ENCODE data around the gene IL17B.

The IL17B gene

GRCh38 chr5:149415066-149415967 is 36.2 kb upstream of the IL17B start:
- DNase-seq (ENCODE audit: low read depth in 4 of 4, low spot score in 1 of 4), result no peak

DNA sequence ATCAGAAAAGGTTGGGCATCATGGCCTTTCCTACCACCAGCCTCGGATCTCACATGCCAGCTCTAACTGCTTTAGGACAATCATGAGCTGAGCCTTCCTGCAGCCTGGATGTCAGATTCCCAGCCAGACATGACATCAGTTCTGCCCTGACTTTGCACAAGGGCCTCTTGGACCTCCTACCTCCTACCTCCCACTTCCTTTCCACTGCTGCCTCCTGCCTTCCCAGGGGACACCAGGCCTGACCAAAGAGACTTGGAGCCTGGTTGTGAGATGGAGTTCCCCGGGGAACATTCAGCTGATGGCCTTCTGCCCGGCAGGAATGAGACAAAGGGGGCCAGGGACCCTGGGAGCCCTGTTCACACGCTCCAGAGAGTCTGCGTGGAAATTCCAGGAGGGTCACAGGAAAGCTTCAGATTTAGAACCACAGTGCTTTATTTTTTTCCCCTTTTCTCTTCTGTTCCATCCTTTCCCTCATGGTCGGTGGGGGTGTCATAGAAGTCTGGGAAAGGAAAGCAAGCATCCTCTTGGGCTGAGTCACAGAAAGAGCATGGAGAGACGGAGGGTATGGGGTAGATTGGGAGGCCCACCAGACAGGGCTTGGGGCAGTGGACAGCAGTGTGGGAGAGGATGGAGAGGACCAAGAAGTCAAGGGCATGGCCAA is 35.4 kb upstream of the IL17B start:
- no peak for DNase-seq (ENCODE audit: low read depth in 4 of 4, low spot score in 1 of 4)

DNA sequence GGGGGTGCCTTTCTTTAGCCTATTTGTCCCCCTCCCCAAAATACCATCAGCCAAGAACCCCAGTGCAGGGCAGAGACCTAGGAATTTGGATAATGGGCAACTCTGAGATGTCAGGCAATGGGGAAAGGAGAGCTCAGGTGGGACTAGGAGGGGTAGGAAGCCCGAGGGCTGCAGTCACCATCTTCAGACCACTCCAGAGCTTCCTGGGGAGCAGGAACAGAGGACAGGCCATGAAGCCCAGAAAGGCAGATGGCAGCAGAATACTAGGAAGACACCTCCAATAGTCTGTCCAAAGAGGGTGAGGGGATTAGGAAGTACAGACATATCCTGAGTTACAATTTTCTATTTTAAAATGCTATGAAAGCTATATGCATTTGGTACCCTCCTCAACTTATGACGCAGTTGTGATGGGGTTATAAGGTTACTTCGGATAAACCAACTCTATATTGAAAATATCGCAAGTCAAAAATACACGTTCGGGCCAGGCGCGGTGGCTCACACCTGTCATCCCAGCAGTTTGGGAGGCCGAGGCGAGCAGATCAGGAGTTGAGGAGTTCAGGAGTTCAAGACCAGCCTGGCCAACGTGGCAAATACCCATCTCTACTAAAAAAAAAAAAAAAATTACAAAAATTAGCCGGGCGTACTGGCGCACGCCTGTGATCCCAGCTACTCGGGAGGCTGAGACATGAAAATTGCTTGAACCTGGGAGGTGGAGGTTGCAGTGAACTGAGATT is 34.6 kb upstream of the IL17B start:
- DNase-seq (ENCODE audit: low read depth in 4 of 4, low spot score in 1 of 4), result no peak

- DNase-seq (ENCODE audit: low read depth in 4 of 4, low spot score in 1 of 4), result no peak
These were observed 33.8 kb upstream of the IL17B start for GRCh38 chr5:149412783-149413476.

DNA sequence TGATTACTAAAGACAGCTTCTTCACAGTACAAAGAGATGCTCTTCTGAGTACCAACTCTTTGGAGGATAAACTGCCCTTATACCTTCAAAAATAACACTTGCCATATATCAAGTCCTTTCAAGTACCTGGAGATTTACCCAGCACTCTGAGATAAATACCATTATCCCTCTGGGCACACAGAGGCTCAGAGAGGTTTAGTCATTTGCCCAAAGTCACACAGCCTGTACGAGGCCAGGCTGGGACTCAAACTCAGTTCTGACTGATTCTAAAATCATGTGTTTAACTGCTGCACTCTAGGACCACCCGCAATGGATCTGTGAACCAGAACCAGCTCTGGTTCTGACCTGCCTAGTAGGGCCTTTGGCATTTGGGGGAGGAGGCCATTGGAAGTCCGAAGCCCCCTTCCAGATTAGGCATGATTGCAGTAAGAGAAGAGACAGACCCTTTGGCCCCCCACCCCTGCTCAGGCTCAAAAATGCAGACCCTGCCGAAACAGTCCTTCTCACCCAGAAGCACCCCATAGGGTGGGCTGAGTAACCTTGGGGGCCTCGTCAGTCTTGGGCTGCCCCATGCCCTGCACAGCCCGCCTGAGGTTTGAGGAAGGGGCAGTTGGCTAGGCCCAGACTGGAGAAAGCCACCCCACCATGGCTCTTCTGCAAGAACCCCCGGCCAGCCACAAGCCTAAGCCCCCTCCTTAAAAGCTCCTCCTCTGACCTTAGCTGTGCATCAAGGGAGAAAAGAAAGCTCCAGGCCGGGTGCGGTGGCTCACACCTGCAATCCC is 32.8 kb upstream of the IL17B start:
- DNase-seq (ENCODE audit: low read depth in 4 of 4, low spot score in 1 of 4), result no peak

- no peak for DNase-seq (ENCODE audit: low read depth in 4 of 4, low spot score in 1 of 4)
These were observed 31.8 kb upstream of the IL17B start for GRCh38 chr5:149410721-149411432.

- no peak for DNase-seq (ENCODE audit: low read depth in 4 of 4, low spot score in 1 of 4)
These were observed 31.0 kb upstream of the IL17B start for GRCh38 chr5:149410071-149410470.

- no peak for DNase-seq (ENCODE audit: low read depth in 4 of 4, low spot score in 1 of 4)
These were observed 30.3 kb upstream of the IL17B start for GRCh38 chr5:149409268-149409948.

- no peak for DNase-seq (ENCODE audit: low read depth in 4 of 4, low spot score in 1 of 4)
These were observed 29.4 kb upstream of the IL17B start for GRCh38 chr5:149408252-149409099.

GRCh38 chr5:149407323-149408251 is 28.5 kb upstream of the IL17B start:
- DNase-seq (ENCODE audit: low read depth in 4 of 4, low spot score in 1 of 4), result no peak

- no peak for DNase-seq (ENCODE audit: low read depth in 4 of 4, low spot score in 1 of 4)
These were observed 27.9 kb upstream of the IL17B start for GRCh38 chr5:149406979-149407306.

- no peak for DNase-seq (ENCODE audit: low read depth in 4 of 4, low spot score in 1 of 4)
These were observed 27.3 kb upstream of the IL17B start for GRCh38 chr5:149406203-149406978.

GRCh38 chr5:149405550-149406202 is 26.6 kb upstream of the IL17B start:
- no peak for DNase-seq (ENCODE audit: low read depth in 4 of 4, low spot score in 1 of 4)

GRCh38 chr5:149404746-149405549 is 25.9 kb upstream of the IL17B start:
- no peak for DNase-seq (ENCODE audit: low read depth in 4 of 4, low spot score in 1 of 4)

Data from stimulated activated CD4-positive, alpha-beta T cell treated with anti-CD3 and anti-CD28 coated beads, Interleukin-1b, Interleukin-23, amount 100 ng/mL, for 24 hours (primary cell).